ENCODE data around the gene ZNF384.
A peak's percentile ranks its signal among the peaks of the same experiment; 100 is the strongest.

ZNF384 gene

DNA sequence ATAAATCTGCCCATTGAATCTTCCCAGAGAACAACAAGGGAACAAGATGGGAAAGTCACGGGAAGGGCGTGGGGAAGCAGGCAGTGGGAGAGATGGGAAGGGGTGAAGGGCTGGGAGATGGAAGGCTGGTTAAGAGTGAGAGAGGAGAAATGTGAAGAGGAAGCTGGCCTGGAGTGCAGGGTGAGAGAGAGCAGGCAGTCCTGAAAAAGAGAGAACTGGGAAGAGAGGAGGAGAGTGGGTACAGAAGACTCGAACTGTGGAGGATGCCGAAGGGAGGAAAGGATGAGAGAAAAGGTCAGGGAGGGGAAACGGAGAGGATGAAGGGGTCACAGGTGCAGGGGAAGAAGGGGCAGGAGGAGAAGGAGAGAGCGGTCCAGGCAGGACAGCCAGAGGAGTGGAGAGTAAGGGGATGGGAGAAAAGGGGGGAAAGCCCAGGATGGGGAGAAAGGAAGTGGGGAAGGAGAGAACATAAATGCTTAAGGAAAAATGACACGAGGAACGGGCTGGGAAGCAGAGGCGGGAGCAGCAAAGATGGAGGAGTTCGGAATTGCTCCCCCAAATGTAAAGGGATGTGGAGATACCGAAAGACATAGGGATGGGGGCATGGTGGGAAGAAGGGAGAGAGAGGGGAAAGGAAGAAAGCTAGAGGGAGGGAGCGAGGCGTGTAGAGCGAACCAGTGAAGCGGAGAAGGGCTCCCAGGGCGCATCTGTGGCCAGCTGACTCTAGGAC is 10.2 kb upstream of the ZNF384 start:
- no peak for DNase-seq

DNA sequence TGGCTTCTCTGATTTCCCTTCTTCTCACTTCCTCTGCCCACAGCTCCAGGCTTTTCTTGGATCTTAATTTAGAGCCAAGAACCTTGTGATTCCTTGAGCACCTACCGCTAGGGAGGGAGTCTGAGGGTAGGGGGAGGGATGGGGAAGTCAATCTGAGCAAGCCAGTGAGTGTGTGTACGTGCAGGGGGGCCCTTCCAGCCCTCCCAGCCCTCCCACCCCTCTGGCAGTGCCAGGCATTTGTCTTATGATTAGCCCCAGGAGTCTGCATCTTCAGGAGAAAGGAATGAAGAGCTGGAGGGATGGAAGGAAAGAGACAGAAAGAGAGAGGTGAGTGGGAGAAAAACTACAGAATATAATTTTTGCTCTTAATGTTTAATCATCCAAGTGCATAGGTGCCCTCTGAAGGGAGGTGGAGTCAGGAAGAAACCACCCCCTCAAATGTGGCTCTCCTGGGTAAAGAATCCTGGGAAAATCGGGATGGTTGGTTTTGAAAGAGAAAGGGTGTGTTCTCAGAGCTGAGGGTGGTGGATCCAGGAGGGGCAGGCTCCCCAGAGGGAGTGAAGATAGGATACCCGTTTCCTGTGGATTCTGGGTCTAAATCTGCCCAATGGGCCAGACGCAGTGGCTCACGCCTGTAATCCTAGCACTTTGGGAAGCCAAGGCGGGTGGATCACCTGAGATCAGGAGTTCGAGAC is 9.3 kb upstream of the ZNF384 start:
- DNase-seq: no peak

DNA sequence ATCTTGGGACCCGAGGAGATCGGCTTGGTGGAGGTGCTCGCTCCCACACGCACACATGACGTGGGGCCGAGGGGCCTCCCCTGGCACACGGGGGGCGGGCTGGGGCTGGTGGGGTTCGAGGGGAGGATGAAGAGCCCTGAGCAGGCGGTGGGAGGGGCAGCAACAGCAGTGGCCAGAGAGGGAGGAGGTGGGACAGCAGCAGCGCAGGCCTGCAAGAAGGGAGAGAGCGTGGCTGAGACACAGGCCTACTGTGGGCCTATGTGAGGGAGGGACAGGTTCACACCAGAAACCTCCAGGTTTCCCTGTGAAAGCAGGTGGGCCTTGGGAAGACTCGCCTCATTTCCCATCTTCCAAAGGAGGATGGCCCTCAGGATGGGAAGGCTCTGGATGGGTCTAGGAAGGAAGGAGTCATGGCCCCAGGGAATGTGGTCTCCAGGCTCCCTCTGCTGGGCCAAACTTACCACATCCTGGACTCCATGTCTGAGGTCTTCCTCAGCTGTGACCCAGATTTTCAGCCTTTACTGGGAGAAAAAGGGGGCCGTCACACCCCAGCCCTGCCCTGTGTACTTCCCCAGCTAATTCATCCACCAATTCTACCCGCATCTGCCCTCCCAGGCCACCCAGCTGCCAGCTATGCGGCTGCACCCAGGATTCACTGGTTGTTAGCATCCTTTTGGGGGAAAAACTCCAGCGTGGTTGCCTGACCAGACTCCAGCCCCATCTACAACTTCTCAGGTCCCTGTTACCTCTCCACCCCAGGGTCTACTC is 8.6 kb upstream of the ZNF384 start:
- DNase-seq: peak; percentile 82

DNA sequence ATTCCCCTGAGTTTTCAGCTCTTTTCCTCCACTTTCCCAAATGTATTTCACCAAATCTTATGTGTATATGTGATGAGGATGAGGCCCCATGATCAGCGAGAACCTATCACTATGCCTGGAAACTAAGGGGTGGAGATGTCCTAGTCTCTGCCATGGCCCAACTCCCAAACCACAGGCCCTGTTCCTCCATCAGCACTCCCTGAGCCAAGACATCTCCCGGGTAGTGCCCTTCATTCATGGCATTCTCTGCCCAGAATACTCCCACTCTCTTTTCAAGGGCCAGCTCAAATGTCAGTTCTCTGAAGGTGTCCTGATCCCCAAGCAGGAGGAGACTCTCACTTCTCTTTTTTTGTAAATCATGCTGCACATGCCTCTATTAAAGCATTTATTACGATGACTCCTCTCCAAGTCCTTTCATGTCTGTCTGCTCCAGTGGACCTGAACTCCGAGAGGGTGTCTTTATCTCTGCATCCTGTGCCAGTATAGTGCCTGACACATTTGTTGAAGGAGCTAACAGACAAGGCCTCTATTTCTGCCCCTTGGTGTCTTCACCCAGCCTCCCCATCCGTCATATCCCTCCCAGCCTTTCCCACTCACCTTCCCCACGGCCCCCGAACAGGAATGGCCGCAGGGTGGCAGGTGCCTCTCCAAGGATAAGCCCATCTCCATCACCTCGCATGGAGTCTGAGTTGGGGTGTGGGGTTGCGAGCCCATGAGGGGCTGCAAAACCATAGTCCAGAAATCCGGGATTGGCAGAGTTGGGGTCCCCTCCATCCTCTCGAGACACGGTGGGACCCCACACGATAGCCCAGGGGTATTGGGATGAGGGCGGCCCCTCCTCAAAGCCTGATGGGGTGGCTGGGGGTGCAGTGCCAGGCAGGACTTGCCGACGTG is 7.8 kb upstream of the ZNF384 start:
- no peak for DNase-seq

DNA sequence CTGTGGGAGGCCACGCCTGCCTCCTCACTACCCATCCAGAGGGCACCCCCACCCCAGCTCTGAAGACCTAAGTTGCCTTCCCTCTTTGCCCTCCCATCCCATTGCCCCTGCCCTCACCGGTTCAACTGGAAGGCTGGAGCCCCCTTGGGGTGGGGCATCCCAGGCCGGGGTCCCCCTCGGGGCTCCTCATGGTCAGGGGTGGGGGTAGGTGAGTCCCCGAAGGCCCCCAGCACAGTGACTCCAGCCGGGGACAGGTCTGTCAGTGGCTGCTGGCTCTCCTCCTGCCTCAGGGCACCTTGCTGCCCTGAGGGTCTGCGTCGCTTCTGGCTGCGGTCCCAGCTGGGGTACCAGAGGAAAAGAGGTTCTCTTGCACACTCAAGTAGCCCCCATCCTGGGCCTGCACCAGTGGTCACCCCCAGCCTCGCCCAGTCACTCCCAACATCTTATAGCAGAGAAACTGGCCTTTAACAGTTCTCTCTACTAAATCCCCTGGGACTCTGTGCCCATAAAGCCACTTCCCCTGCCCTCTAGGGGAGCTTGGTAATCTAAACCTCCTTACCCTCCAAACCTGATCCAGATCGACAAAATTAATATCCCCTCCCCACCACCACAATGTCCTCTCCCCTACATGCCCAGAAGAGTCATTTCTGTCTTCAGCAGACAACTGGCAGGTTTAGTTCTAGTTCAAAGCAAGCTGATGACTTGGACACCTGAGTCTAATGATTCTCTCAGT is 6.3 kb upstream of the ZNF384 start:
- DNase-seq: no peak

DNA sequence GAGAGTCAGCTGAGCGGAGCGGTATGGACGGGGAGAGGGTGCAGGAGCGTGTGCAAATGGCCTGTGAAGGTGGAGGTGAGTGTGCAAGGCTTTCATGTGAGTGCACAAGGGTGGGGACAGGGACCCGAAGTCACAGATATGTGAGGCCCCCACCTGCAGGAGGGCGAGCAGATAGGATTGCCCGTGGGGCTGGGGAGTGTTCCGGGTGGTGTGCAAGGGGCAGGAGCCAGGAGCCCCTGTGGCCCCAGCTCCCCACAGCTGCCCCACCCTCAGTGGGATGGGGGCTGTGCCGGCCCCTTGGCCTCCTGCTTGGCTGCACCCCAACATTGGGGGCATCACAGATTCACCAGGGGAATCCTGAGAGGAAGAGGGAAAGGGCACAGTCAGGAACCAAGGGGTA is 5.5 kb upstream of the ZNF384 start:
- no peak for DNase-seq

DNA sequence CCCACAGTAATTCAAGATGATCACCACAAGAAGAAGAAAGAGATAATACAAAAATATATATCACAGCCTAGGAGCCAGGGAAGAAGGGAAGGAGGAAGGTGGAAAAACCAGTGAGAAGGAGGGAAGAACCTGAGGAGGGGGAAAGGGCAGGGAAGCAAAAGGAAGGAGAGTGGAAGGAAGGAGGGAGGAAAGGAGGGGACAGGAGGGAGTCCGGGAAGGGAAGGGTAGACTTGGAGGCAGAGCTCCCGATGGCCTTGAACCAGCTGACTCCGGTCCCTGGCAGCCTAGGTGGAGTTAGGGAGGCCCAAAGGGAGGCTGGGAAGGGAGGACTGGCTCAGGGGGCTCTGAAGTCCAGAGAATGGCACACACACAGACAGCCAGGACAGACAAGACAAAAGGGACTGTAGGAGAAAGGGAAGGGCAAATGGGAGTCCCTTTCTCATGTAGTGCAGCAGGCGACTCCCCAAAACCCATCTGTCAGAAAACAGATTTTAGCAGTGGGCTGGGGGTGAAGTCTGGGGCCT is 4.7 kb upstream of the ZNF384 start:
- DNase-seq: no peak

DNA sequence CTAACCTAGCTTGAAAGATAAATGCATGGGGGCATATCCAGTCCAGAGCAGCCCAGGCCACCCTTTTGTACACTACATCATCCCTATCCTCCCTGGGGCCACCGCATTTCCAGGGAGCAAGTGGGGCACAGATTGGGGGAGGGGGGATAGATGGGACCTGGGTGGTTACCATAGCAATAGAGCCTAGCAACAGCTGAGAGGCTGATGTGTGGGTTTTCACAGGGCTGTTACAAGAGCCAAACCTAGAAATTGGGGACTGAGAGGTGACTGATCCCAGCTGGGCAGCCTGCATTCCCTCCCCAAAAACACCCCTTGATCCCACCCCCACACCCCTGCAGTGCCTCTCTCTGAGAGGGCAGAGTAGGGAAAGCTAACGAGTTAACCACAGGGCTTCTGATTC is 3.7 kb upstream of the ZNF384 start:
- no peak for DNase-seq

DNA sequence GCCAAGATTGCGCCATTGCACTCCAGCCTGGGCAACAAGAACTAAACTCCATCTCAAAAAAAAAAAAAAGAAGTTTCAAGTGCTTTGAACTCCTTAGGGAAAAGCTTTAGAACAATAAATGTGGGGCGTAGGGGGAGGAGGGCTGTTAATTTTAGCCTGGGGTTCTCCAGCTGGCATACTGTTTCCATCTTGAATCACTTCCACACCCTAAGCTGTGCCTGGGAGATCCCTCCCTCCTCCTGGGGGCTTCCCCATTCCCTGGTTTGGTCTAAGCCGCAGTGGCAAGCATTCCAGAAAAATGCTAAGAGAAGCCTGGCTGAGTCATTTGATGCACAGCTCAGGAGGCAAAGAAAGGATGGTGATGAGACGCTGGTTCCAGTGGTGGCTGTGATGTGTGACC is 2.3 kb upstream of the ZNF384 start:
- peak; percentile 63 for DNase-seq

DNA sequence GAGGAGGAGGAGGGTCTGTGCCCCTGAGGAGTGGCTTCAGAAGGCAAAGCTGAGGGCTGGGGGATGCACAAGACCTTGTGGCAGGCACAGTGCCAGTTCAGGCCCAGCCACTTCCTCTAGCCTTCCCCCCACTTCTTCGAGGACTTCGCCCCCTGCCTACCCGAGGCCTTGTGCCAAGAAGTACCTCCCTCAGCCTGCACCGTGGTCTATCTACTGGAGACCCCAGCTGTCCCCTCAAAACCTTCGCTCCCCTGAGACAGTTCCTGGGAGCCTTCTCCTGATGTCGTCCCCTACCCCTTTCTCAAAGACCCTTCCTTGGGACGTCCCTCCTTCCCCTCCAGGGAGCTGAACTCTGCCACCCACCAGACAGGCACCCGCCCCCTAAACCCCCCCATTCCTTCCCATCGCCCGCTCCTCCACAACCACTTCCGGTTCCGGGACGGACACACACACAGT is 604 bp downstream of the ZNF384 start:
- no peak for DNase-seq

DNA sequence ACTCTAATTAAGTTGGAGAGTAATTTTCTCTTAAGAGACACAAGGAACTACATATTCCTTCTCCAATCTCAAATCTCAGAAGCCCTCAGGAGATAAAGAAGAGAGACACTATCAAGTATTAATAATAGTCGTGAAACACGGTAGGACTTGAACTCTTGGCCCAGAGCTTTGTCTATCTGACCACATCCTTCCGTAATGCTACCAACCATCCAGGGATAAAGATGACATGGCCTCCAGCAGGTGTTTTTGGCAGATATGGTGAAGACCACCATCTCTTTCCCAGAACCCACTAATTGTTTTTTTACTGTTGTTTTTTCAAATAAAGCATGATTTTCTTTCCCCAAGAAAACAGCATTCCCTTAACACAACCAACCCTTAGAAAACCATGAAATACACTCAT is 3.4 kb downstream of the ZNF384 start:
- DNase-seq: no peak

DNA sequence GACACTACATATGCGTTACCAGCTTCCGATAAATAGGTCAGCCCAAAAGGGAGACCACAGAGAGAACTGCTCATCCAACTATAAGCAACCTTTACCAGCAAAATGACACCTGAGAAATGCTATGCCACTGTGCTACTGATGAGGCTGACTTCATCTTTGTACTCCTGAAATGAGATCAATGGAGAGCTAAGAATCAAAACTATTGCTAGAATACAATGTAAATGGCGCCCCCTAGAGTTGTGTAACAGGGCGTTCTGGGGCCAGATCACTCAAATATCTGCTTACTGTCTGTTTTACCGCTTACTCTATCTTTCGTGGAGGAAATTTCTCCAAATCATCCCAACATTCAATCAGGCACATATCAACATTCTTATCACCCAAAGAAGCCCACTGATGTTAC is 4.6 kb downstream of the ZNF384 start:
- peak; percentile 86 for DNase-seq

DNA sequence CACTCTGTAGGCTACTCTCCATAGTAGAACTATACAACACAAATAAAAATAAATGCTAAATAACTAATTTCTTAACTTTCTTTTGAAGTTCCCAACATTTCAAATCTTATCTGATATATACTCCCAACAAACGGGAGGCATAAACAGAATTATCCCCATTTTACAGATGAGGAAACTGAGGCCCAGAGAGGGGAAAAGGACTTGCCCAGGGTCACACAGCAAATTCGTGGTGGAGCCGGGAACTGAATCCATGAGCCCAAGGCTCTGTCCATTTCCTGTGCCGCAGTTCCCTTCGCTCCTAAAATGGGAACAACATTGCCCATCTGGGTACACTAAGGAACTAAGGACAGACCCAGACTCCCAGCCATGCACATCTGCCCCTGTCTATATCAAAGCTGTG is 12.2 kb downstream of the ZNF384 start:
- DNase-seq: no peak

DNA sequence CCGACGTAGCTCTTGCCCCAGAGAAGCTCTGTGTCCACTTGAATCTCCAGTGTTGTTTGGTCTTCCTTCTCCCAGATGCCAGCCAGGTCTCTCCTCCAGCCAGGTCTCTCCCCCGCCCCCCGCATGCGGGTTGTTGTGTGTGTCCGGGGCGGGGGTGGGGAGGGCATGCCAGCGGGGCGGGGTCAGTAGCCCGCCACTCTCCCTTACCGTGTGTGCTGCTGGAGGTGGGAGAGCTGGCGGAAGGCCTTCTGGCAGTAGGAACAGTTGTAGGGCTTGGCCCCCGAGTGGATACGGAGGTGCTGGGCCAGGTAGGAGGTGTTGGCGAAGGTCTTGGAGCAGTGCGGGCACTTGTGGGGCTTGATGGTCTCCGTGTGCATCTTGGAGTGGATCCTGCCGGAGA is 17.0 kb downstream of the ZNF384 start:
- DNase-seq: no peak

DNA sequence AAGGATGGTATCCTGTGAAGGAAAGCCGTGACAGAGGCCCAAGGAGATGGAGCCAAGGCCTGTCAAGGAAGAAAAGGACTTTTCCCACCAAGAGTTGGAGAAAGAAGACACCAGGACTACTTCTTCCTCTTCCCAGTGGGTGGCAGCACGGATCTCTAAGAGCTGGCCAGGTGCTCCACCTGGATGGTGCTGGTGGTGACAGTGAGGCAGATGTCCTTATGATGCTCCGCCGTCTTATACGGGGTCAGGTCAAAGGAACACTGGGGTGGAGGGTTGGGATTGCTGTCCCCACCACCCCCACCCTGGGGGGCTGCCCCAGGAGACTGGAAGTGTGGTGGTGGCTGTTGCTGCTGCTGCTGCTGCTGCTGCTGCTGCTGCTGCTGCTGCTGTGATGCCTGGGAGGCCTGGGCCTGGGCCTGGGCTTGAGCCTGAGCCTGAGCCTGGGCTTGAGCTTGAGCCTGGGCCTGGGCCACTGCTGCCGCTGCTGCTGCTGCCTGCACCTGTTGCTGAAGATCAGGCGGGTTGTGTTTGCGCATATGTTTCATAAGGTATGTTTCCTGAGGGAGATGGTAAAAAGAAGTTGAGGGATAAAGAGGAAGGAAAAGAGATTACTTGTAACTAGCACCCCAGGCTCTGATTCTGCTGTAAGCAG is 21.5 kb downstream of the ZNF384 start:
- DNase-seq: peak; percentile 73

DNA sequence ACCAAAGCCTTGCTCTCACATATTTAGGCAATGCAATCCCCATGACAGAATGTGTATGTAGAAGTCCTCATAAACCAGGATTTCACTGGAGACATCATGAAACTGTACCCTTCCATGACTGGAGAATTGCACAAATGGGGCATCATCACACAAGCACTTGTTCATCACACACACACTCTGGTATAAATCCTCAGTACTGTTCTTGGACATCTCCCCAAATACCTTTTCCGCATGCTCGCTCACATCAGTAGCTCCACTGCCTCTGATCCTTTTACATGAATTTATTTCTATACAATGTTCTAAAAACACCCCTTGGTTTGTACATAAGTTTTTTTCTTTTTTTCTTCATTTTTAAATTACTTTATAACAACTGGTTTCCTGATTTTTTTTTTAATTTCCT is 23.0 kb downstream of the ZNF384 start:
- no peak for DNase-seq

DNA sequence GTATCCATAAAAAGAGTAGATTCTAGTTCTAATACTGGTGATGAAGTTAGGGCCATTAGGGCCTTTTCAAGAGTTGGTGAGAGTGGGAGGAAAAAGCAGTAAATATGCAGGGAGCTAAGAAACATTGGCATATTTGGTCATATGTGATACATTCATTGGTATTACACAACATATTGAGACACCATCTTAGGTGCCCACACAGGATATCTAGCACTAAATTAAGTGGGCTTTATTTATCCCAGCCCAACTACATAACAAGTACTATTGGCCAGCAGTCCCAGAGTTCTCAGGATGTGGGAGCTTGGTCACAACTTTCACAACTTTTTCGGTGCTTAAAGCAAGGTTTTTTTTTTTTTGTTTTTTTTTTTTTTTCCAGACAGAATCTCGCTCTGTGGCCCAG is 24.3 kb downstream of the ZNF384 start:
- DNase-seq: no peak

DNA sequence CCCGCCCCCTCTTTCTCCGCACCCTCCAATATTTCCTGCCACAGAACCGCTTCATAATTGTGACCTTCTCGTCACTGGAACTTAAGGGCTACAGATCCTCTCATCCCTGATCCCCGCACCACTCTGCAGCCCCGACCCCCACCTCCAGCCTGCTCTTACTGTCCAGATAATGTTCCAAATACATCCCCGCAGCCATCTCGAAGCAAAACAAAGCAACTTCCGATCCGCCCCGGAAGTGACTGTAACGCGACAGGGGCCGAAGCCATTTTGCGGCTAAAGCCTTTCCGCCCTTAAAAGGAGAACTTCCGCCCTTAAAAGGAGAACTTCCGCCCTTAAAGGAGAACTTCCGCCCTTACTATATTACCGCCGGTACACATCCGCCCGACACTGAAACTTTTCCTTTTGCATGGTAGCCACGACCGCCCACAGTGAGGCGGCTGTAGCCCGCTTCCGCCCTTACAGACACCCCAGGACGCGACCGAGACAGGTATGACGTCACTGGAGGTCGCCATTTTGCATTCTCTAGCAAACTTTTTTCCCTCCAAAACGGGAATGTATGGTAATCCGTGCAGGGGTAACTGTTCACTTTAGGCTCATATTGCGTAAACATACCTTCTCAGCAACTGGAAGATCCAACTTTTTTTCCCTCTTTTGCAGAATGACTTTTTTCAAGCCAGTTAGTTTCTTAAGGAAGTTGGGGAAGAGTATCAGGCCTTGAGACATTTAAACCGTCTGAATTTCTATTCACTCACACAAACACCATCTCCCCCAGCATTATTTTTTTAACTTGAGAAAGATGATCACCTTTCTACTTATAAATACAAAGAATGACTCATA is 26.1 kb downstream of the ZNF384 start, which contains the start of gene ING4:
Gene ING4 (minus strand): TSS at position 214 of the 837 bp plus-strand sequence. CDS start 18 bp downstream, at position 196.
- peak; percentile 100 for DNase-seq

DNA sequence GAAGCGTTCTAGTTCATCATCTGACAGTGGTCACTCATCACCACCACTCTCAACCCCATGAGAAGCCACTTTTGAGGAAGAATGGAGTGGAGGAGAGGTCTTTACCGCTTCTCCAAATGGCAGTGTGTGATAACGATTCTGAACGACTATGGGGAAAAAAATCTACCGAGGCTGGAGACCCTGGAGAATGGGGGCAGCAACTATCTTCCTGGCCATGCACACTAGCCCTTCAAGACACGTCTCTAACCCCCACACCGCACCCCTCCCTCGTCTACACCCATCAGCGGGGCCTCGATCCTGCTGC is 26.6 kb downstream of the ZNF384 start:
- peak; percentile 97 for DNase-seq

DNA sequence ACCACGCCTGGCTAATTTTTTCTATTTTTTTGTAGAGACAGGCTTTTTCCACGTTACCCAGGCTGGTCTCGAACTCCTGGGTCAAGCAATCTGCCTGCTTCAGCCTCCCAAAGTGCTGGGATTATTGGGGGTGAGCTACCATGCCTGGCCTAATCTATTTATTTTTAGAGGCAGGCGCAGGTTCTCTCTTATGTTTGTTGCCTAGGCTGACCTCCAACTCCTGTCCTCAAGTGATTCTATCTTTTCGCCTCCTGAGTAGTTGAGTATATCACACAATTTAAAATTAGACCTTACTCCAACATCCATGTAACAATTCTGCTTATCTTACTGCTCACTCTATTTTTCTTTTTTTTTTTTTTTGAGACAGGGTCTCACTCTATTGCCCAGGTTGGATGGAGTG is 35.2 kb downstream of the ZNF384 start:
- no peak for DNase-seq

All from NCI-H2171 (cell line).